Adrenal gland (tissue), 12 donors: ENCODE measurements around the gene FGD3. TPM values are rescaled to one million over a fixed set of nuclear protein-coding genes. Genes with fewer than 3 reads are reported as not detected.

Source experiments
- DNase-seq, 7 donors: peaks; one replicate each; pipeline ENCODE4 v3.0.0-alpha.2; 2019 to 2020
- H3K27ac ChIP-seq, 5 donors: fragments of 200-600 bp; sonication (generic) in 4 of 5; 1 replicate in 3 of 5; 2 replicates in 2 of 5; pipeline versions ENCODE4 v1.5.1 to v1.8.0; 2016 to 2020; ENCODE audit warnings: mild to moderate bottlenecking in 1 of 5
- H3K27me3 ChIP-seq: fragments of 200-600 bp; 2 replicates; pipeline ENCODE4 v1.8.0; 2021
- H3K36me3 ChIP-seq, 2 donors: fragments of 200-600 bp; replicated peaks in 1 of 2; 1 replicate in 1 of 2; 2 replicates in 1 of 2; pipeline versions ENCODE4 v1.5.1 to v1.8.0; 2018 to 2022
- H3K4me1 ChIP-seq, 2 donors: fragments of 200-600 bp; replicated peaks in 1 of 2; 1 replicate in 1 of 2; 2 replicates in 1 of 2; pipeline versions ENCODE4 v1.5.1 to v1.8.0; 2018 to 2021
- H3K4me3 ChIP-seq, 4 donors: fragments of 200-600 bp; sonication (generic) in 3 of 4; one replicate each; pipeline ENCODE4 v1.5.1; 2016 to 2018
- H3K9me3 ChIP-seq, 3 donors: fragments of 200-600 bp; sonication (generic) in 1 of 3; replicated peaks in 1 of 3; 1 replicate in 2 of 3; 2 replicates in 1 of 3; pipeline versions ENCODE4 v1.5.1 to v1.8.0; 2016 to 2021
- POLR2A ChIP-seq, 2 donors: fragments of 450-650 bp; IDR thresholded peaks; one replicate each; pipeline ENCODE4 v1.6.1; 2017; ENCODE audit warnings: antibody characterized with exemption in 2 of 2, mild to moderate bottlenecking in 2 of 2, moderate library complexity in 1 of 2
- WGBS, 4 donors: extraction: QIAGEN DNeasy Blood & Tissue Kit in 2 of 4; methylation state at CpG; one replicate each; pipeline versions ENCODE4 v1.1.5 to v1.1.7; 2013 to 2017; 5-methylcytosine and 5-hydroxymethylcytosine counted together
- intact Hi-C, 2 donors: fragments of 100-400 bp; cut with DNase I; formaldehyde crosslinking; loops; one replicate each; pipeline versions ENCODE4 v1.14.1 to v1.15.0; 2022 to 2023
- polyA plus RNA-seq, 3 donors: library from polyadenylated mRNA; stranded (reverse); fragments of 200-250 nt in 2 of 3; fragments of 350-450 nt in 1 of 3; fragmentation: Illumina TruSeq in 1 of 3; extraction: RNeasy Lipid Tissue Mini Kit (QIAGEN cat#74804) in 1 of 3; gene quantifications; one replicate each; pipeline ENCODE4 v1.2.3, GENCODE V29; 2013 to 2014
- total RNA-seq, 9 donors: library from RNA; depleted of rRNA in 4 of 9; stranded (reverse); fragments of >200 nt in 4 of 9; fragments of 120-200 nt in 1 of 9; fragmentation: NEBNext Ultra II Directional in 1 of 9; extraction: Animal tissue kit (Norgen Biotek cat#: 25700) in 1 of 9; gene quantifications; one replicate each; pipeline versions ENCODE4 v1.1.0 to v1.2.4, GENCODE V29; 2013 to 2023
- TF ChIP-seq, protein P1 (sequence below), 6 experiments: fragments of 450-650 bp in 4 of 6; fragments of 200-600 bp in 2 of 6; sonication (generic) in 1 of 6; IDR thresholded peaks; 1 replicate in 5 of 6; 2 replicates in 1 of 6; pipeline versions ENCODE4 v1.5.1 to v1.8.0; 2016 to 2021; ENCODE audit warnings: antibody characterized with exemption in 6 of 6, mild to moderate bottlenecking in 2 of 6, moderate library complexity in 1 of 6
- donor health status: healthy with polysubstance abuse.
- donor health status: Bipolar disorder and iron deficiency.
- donor health status: DM: yes; HTN: yes; CAD: no.
- donor health status: DM: no; HTN: no; CAD: no.
- donor health status: DM: no; HTN: no; CAD: no.
- donor health status: DM: yes; HTN: yes; CAD: no.

FGD3 gene
- total and polyA plus RNA-seq, 12 donors = 0.89 to 7.6 (median 5.6) TPM

GRCh38 chr9:93065135-93065720, 117.9 kb downstream of the FGD3 start:
- DNase-seq = no peak
- intact Hi-C loops = no loop called here
- WGBS, 4 donors = 76 to 81% (median 77%) methylated on average over 12 to 15 of the region's 15 CpGs
- Histone ChIP-seq H3K27me3 (no peaks in the 10 kb centered on the region), H3K27ac (no peak overlapping the region), H3K4me1 (peaks cover 0 to 4% of the 10 kb centered on the region in 2 donors), H3K36me3 (no peaks in the 10 kb centered on the region), H3K4me3 (no peak overlapping the region), H3K9me3 (no peaks in the 10 kb centered on the region)
- TF ChIP-seq POLR2A (IDR thresholded peaks at IDR 0.05) = no peak
- TF ChIP-seq, protein P1, sequence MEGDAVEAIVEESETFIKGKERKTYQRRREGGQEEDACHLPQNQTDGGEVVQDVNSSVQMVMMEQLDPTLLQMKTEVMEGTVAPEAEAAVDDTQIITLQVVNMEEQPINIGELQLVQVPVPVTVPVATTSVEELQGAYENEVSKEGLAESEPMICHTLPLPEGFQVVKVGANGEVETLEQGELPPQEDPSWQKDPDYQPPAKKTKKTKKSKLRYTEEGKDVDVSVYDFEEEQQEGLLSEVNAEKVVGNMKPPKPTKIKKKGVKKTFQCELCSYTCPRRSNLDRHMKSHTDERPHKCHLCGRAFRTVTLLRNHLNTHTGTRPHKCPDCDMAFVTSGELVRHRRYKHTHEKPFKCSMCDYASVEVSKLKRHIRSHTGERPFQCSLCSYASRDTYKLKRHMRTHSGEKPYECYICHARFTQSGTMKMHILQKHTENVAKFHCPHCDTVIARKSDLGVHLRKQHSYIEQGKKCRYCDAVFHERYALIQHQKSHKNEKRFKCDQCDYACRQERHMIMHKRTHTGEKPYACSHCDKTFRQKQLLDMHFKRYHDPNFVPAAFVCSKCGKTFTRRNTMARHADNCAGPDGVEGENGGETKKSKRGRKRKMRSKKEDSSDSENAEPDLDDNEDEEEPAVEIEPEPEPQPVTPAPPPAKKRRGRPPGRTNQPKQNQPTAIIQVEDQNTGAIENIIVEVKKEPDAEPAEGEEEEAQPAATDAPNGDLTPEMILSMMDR (IDR thresholded peaks at IDR 0.05) = no peak

- TF ChIP-seq POLR2A (IDR thresholded peaks at IDR 0.05) = no peak
- TF ChIP-seq, protein P1 (IDR thresholded peaks at IDR 0.05) = no peak
- Histone ChIP-seq H3K27ac (no peak overlapping the region), H3K9me3 (no peaks in the 10 kb centered on the region), H3K4me3 (no peak overlapping the region), H3K36me3 (no peaks in the 10 kb centered on the region), H3K27me3 (no peaks in the 10 kb centered on the region), H3K4me1 (no peaks in the 10 kb centered on the region)
- 83 to 87% (median 85%) methylated on average over 3 of the region's 3 CpGs for WGBS, 4 donors
- intact Hi-C loops = no loop called here
- no peak for DNase-seq
These were observed 119.8 kb downstream of the FGD3 start for GRCh38 chr9:93066978-93067603.

DNA sequence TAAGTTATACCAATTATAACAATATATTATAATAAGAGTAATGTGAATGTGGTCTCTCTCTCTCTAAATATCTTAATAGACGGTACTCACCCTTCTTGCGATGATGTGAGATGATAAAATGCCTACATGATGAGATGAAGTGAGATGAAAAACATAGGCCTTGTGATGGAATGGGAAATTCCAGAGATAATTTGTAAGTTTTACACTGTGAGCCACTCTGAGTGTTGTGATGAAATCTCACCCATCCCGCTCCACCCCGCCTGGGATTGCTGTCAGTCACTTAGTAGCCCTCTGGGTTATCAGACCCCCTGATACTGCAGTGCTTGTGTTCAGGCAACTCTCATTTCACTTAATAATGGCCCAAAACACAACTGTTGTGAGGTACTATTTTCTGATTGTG, 121.6 kb downstream of the FGD3 start:
- Histone ChIP-seq H3K27me3 (no peaks in the 10 kb centered on the region), H3K27ac (no peak overlapping the region), H3K4me1 (peaks cover 0 to 6% of the 10 kb centered on the region in 2 donors), H3K36me3 (no peaks in the 10 kb centered on the region), H3K4me3 (no peak overlapping the region), H3K9me3 (no peaks in the 10 kb centered on the region)
- intact Hi-C loops = no loop called here
- WGBS, 4 donors = 89 to 97% (median 95%) methylated on average over 4 of the region's 4 CpGs
- TF ChIP-seq, protein P1 (IDR thresholded peaks at IDR 0.05) = no peak
- no peak for TF ChIP-seq POLR2A (IDR thresholded peaks at IDR 0.05)
- DNase-seq = no peak

DNA sequence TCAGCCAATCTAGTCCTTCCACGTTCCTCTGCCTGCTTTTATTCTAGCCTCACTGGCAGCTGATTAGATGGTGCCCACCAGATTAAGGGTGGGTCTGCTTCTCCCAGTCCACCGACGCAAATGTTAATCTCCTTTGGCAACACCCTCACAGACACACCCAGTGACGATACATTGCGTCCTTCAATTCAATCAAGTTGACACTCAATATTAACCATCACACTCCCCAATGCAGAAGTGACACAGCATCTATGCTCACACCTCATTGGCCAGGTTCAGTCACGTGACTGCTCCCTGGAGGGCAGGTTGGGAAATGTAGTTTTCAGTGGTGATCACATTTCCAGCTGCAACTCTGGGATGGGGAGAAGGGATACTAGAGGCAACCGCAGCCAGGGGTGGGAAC, 124.1 kb downstream of the FGD3 start:
- H3K27ac ChIP-seq = no peak overlapping the region
- 77 to 84% (median 83%) methylated on average over 6 to 7 of the region's 7 CpGs for WGBS, 4 donors
- no peaks in the 10 kb centered on the region for H3K36me3 ChIP-seq
- intact Hi-C loops = no loop called here
- H3K4me1 ChIP-seq = peaks cover 0 to 6% of the 10 kb centered on the region in 2 donors
- DNase-seq = peak in 1 of 7 donors; percentile 25
- H3K4me3 ChIP-seq = no peak overlapping the region
- no peak for TF ChIP-seq POLR2A (IDR thresholded peaks at IDR 0.05)
- TF ChIP-seq, protein P1 (IDR thresholded peaks at IDR 0.05) = no peak
- H3K9me3 ChIP-seq = no peaks in the 10 kb centered on the region
- no peaks in the 10 kb centered on the region for H3K27me3 ChIP-seq
